CD8-positive, alpha-beta memory T cell (primary cell): ENCODE measurements around the gene DIAPH2. TPM values are rescaled to one million over a fixed set of nuclear protein-coding genes. Genes with fewer than 3 reads are reported as not detected.

ENCODE experiments used
- CTCF ChIA-PET: fragments of 350-600 bp; sonication (Branson Sonifier 250); formaldehyde crosslinking; loops from one replicate; lab custom pipeline; 2021; ENCODE audit warnings: antibody characterized with exemption; lab: Charles Lee
- POLR2A ChIA-PET: fragments of 350-600 bp; sonication (Branson Sonifier 250); formaldehyde crosslinking; loops from one replicate; lab custom pipeline; 2021; ENCODE audit warnings: antibody characterized with exemption; lab: Charles Lee
- DNase-seq, 5 donors: peaks; one replicate each; pipeline versions ENCODE4 v3.0.0 to v3.0.0-alpha.2; 2020 to 2022; ENCODE audit warnings: mixed read lengths in 1 of 5
- H3K27ac ChIP-seq: one replicate; pipeline ENCODE4 v1.7.0; 2013; ENCODE audit warnings: low read depth, mild to moderate bottlenecking, low read length, moderate library complexity
- H3K27me3 ChIP-seq: 2 replicates; pipeline ENCODE4 v1.7.0; 2013; ENCODE audit warnings: low read length, mild to moderate bottlenecking; ENCODE audit not compliant: insufficient read depth, poor library complexity, severe bottlenecking
- H3K36me3 ChIP-seq: 2 replicates; pipeline ENCODE4 v1.7.0; 2013; ENCODE audit warnings: mild to moderate bottlenecking, low read length, moderate library complexity; ENCODE audit not compliant: insufficient read depth
- H3K4me1 ChIP-seq: 2 replicates; pipeline ENCODE4 v1.7.0; 2013; ENCODE audit warnings: mild to moderate bottlenecking, low read length, moderate library complexity; ENCODE audit not compliant: insufficient read depth
- H3K4me3 ChIP-seq: 2 replicates; pipeline ENCODE4 v1.7.0; 2013; ENCODE audit warnings: mild to moderate bottlenecking, low read length
- H3K9me3 ChIP-seq: 2 replicates; pipeline ENCODE4 v1.7.0; 2013; ENCODE audit warnings: mild to moderate bottlenecking, low read length
- H3K27ac Mint-ChIP-seq, 8 donors: one replicate each; pipeline ENCODE4 v1.8.0; 2020 to 2021; ENCODE audit warnings: mixed read lengths in 8 of 8, mild to moderate bottlenecking in 6 of 8, inconsistent platforms in 3 of 8, moderate library complexity in 3 of 8
- H3K27me3 Mint-ChIP-seq, 2 donors: one replicate each; pipeline ENCODE4 v1.8.0; 2020 to 2021; ENCODE audit warnings: mixed read lengths in 2 of 2, mild to moderate bottlenecking in 1 of 2, moderate library complexity in 1 of 2
- H3K36me3 Mint-ChIP-seq, 3 donors: one replicate each; pipeline ENCODE4 v1.8.0; 2020 to 2021; ENCODE audit warnings: mixed read lengths in 3 of 3, inconsistent platforms in 1 of 3, mild to moderate bottlenecking in 1 of 3
- H3K4me1 Mint-ChIP-seq, 3 donors: one replicate each; pipeline ENCODE4 v1.8.0; 2020 to 2021; ENCODE audit warnings: mixed read lengths in 3 of 3, inconsistent platforms in 1 of 3, mild to moderate bottlenecking in 1 of 3
- H3K4me3 Mint-ChIP-seq, 7 donors: one replicate each; pipeline ENCODE4 v1.8.0; 2020 to 2021; ENCODE audit warnings: mixed read lengths in 7 of 7, mild to moderate bottlenecking in 6 of 7, moderate library complexity in 4 of 7, inconsistent platforms in 2 of 7
- H3K9me3 Mint-ChIP-seq, 5 donors: one replicate each; pipeline ENCODE4 v1.8.0; 2020 to 2022; ENCODE audit warnings: mixed read lengths in 5 of 5, mild to moderate bottlenecking in 3 of 5, moderate library complexity in 2 of 5, inconsistent platforms in 1 of 5
- polyA plus RNA-seq: library from polyadenylated mRNA; unstranded; fragments of 300-500 nt; fragmentation: Illumina TruSeq; gene quantifications from one replicate; pipeline ENCODE4 v1.2.3, GENCODE V29; 2021
- total RNA-seq, 2 experiments: library from RNA; stranded (reverse); gene quantifications; one replicate each; pipeline ENCODE4 v1.2.3, GENCODE V29; 2021

Gene DIAPH2
- total and polyA plus RNA-seq, 3 experiments from 2014 or later, result 5.6 to 11.5 (median 6.0) TPM

DNA sequence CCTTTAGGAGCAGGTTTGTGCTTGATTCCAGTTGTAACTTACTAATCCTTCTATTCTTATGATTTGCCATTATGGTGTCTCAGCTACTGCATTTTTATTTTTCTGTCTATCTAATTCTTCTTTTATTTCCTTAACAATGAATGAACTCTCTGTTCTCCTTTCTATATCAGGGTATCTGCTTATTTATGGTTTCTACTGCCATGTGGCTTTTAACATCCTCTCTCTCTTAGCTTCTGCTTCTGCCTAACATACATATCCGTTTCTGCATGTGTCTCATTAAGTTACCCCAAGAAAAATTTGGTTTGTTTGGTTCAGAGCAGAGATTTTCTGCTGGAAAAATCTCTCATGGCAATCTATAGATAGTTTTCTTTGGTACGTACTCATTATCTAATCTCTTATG, 813.5 kb downstream of the DIAPH2 start:
- Mint-ChIP-seq H3K4me3 (no peak overlapping the region), H3K4me1 (no peaks in the 10 kb centered on the region), H3K9me3 (peaks cover 0 to 4% (median 0%) of the 10 kb centered on the region in 5 donors), H3K27ac (no peak overlapping the region), H3K36me3 (peaks cover 0 to 1% (median 0%) of the 10 kb centered on the region in 3 donors), H3K27me3 (no peaks in the 10 kb centered on the region)
- no peak overlapping the region for H3K27ac ChIP-seq
- POLR2A ChIA-PET, result no interaction called here
- no peaks in the 10 kb centered on the region for H3K27me3 ChIP-seq
- DNase-seq, result no peak
- H3K4me3 ChIP-seq, result no peak overlapping the region
- H3K9me3 ChIP-seq, result no peaks in the 10 kb centered on the region
- no peaks in the 10 kb centered on the region for H3K4me1 ChIP-seq
- H3K36me3 ChIP-seq, result no peaks in the 10 kb centered on the region
- CTCF ChIA-PET, result no interaction called here

DNA sequence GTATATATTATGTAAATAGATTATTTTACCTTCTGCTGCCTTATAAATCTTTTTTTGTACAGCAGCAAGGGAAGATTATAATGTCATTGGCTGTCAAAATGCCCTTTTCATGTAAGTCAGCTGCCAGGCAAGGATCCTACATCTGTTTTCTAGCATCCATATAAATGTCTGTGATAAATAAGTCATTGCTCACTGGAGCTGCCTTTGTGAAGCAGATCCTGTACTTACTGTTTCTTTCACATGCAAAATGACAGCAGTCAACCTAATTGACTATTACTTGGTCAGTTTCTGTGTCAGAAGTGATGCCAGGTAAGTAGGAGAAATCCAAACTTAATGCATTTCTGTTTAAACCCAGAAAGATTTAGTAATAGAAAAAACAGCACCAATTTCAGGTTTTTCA, 819.8 kb downstream of the DIAPH2 start:
- ChIA-PET POLR2A (no interaction called here), CTCF (no interaction called here)
- no peaks in the 10 kb centered on the region for H3K36me3 ChIP-seq
- H3K27ac ChIP-seq, result no peak overlapping the region
- H3K4me1 Mint-ChIP-seq, result no peaks in the 10 kb centered on the region
- DNase-seq, result no peak
- no peaks in the 10 kb centered on the region for H3K4me1 ChIP-seq
- no peaks in the 10 kb centered on the region for H3K9me3 ChIP-seq
- no peaks in the 10 kb centered on the region for H3K36me3 Mint-ChIP-seq
- no peaks in the 10 kb centered on the region for H3K27me3 Mint-ChIP-seq
- no peaks in the 10 kb centered on the region for H3K9me3 Mint-ChIP-seq
- no peak overlapping the region for H3K4me3 ChIP-seq
- no peak overlapping the region for H3K4me3 Mint-ChIP-seq
- no peak overlapping the region for H3K27ac Mint-ChIP-seq
- H3K27me3 ChIP-seq, result no peaks in the 10 kb centered on the region

DNA sequence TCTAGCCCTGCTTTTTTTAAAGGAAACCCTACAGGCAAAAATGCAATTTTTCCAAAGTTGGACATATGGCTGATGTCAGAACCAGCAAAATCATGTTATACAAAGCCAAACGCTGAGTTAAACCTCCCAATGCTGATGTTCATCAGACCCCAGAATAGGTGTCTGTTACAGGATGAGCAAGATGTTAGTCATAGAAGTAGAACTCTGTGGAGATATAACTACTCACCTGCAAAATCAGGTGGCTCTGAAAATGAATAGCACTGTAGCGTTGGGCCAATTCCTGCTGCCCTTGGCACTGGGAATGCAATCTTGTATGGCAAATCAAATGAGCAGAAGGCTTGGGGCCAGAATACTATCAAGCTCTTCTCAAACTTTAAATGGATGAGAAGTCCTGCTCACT, 833.1 kb downstream of the DIAPH2 start:
- H3K36me3 Mint-ChIP-seq, result no peaks in the 10 kb centered on the region
- Histone ChIP-seq H3K4me3 (no peak overlapping the region), H3K27ac (no peak overlapping the region), H3K9me3 (no peaks in the 10 kb centered on the region), H3K4me1 (no peaks in the 10 kb centered on the region), H3K27me3 (no peaks in the 10 kb centered on the region), H3K36me3 (no peaks in the 10 kb centered on the region)
- no peak overlapping the region for H3K4me3 Mint-ChIP-seq
- no peaks in the 10 kb centered on the region for H3K9me3 Mint-ChIP-seq
- no peaks in the 10 kb centered on the region for H3K27me3 Mint-ChIP-seq
- ChIA-PET POLR2A (no interaction called here), CTCF (no interaction called here)
- DNase-seq, result no peak
- H3K4me1 Mint-ChIP-seq, result peaks cover 0 to 2% (median 0%) of the 10 kb centered on the region in 3 donors
- H3K27ac Mint-ChIP-seq, result no peak overlapping the region

DNA sequence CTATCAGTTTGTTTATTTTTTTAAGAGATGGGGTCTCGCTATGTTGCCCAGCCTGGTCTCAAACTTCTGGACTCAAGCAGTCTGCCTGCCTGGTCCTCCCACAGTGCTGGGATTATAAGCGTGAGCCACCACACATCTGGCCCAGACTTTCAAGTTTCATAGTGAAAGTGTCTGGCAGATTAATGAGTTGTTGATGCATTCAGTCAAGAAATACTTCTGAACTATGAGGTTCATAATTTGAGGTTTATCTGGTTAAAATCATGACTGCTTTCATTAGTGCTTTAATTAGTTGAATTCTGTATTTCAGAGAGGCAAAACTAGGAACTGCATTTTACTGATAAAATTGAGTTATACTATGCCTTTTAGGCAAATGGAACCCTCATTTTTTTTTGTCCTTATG, 837.7 kb downstream of the DIAPH2 start:
- ChIA-PET CTCF (no interaction called here), POLR2A (no interaction called here)
- H3K4me3 ChIP-seq, result no peak overlapping the region
- H3K36me3 Mint-ChIP-seq, result peaks cover 0 to 12% (median 2%) of the 10 kb centered on the region in 3 donors
- H3K27me3 ChIP-seq, result no peaks in the 10 kb centered on the region
- peaks cover 0 to 1% of the 10 kb centered on the region in 2 donors for H3K27me3 Mint-ChIP-seq
- no peaks in the 10 kb centered on the region for H3K4me1 ChIP-seq
- no peaks in the 10 kb centered on the region for H3K36me3 ChIP-seq
- H3K9me3 Mint-ChIP-seq, result no peaks in the 10 kb centered on the region
- H3K27ac ChIP-seq, result no peak overlapping the region
- no peak for DNase-seq
- H3K4me1 Mint-ChIP-seq, result no peaks in the 10 kb centered on the region
- no peak overlapping the region for H3K27ac Mint-ChIP-seq
- H3K9me3 ChIP-seq, result no peaks in the 10 kb centered on the region
- H3K4me3 Mint-ChIP-seq, result no peak overlapping the region

DNA sequence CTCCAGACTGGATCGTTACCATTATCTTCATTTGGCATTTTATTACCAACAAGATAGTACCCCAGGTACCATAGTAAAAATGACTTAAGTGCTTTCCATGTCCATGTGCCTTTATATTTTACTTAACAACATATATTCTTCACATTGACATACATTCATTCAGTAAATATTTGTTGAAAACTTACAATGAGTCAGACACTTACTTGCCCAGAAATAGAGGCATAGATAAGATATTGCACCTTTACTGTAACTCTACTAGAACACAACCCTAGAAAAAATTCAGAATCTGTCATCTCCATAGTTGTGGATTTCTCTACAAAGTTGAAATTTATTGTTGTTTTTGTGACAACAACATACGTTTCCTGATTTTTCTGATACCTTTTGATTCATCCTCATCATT, 839.7 kb downstream of the DIAPH2 start:
- no peak for DNase-seq
- Mint-ChIP-seq H3K27me3 (peaks cover 0 to 1% of the 10 kb centered on the region in 2 donors), H3K4me3 (no peak overlapping the region), H3K27ac (no peak overlapping the region), H3K9me3 (peaks cover 0 to 10% (median 4%) of the 10 kb centered on the region in 5 donors), H3K36me3 (peaks cover 2 to 18% (median 3%) of the 10 kb centered on the region in 3 donors), H3K4me1 (no peaks in the 10 kb centered on the region)
- Histone ChIP-seq H3K27me3 (no peaks in the 10 kb centered on the region), H3K36me3 (no peaks in the 10 kb centered on the region), H3K4me3 (no peak overlapping the region), H3K4me1 (no peaks in the 10 kb centered on the region), H3K27ac (no peak overlapping the region), H3K9me3 (no peaks in the 10 kb centered on the region)
- CTCF ChIA-PET, result no interaction called here
- POLR2A ChIA-PET, result no interaction called here

DNA sequence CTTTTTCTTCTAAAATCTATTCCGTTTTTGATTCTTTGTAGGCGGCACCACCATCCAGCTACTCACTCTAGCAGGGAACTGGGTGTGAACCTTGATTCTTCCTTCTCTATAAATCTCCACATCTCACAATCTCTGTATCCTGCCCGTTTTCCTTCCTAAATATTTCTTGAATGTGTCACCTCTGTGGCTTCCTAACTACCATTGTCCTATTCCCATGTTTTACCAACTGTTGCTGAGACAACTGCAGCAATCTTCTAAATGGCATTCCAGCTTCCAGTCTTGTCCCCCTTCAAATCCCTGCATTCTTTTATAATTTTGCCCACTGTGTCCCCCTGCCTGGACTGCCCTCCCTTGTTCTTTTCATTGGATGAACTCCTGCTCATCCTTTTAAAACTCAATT, 840.4 kb downstream of the DIAPH2 start:
- Histone ChIP-seq H3K4me1 (no peaks in the 10 kb centered on the region), H3K9me3 (no peaks in the 10 kb centered on the region), H3K27me3 (no peaks in the 10 kb centered on the region), H3K4me3 (no peak overlapping the region), H3K36me3 (no peaks in the 10 kb centered on the region), H3K27ac (no peak overlapping the region)
- no peak for DNase-seq
- H3K4me3 Mint-ChIP-seq, result no peak overlapping the region
- peaks cover 2 to 25% (median 3%) of the 10 kb centered on the region in 3 donors for H3K36me3 Mint-ChIP-seq
- no peaks in the 10 kb centered on the region for H3K4me1 Mint-ChIP-seq
- POLR2A ChIA-PET, result no interaction called here
- peaks cover 2 to 14% (median 10%) of the 10 kb centered on the region in 5 donors for H3K9me3 Mint-ChIP-seq
- peaks cover 0 to 1% of the 10 kb centered on the region in 2 donors for H3K27me3 Mint-ChIP-seq
- no peak overlapping the region for H3K27ac Mint-ChIP-seq
- CTCF ChIA-PET, result no interaction called here

DNA sequence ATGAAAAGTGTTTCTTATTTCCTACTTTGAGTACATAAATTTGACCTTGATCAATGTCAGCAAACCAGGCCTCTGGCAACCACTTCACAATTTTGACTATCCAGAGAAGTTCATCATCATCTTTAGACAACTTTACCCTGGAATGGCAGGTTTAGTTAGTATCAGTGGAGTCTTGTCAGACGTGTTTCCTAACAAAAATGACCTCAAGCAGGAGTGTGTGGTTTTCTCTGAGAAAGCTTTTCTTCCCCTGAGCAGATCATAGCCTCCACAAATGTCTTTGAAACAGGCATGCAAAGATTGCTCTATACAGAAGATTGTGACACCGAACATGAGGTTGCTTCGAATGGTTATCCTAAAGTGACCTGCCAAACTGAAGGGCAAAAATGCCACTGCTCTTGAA, 841.3 kb downstream of the DIAPH2 start:
- H3K36me3 Mint-ChIP-seq, result peaks cover 2 to 32% (median 3%) of the 10 kb centered on the region in 3 donors
- H3K27ac ChIP-seq, result no peak overlapping the region
- no peaks in the 10 kb centered on the region for H3K4me1 Mint-ChIP-seq
- H3K36me3 ChIP-seq, result no peaks in the 10 kb centered on the region
- peaks cover 0 to 1% of the 10 kb centered on the region in 2 donors for H3K27me3 Mint-ChIP-seq
- H3K4me1 ChIP-seq, result no peaks in the 10 kb centered on the region
- no peaks in the 10 kb centered on the region for H3K27me3 ChIP-seq
- no peak for DNase-seq
- peaks cover 9 to 22% (median 17%) of the 10 kb centered on the region in 5 donors for H3K9me3 Mint-ChIP-seq
- no peaks in the 10 kb centered on the region for H3K9me3 ChIP-seq
- ChIA-PET CTCF (no interaction called here), POLR2A (no interaction called here)
- H3K27ac Mint-ChIP-seq, result no peak overlapping the region
- H3K4me3 ChIP-seq, result no peak overlapping the region
- H3K4me3 Mint-ChIP-seq, result no peak overlapping the region

DNA sequence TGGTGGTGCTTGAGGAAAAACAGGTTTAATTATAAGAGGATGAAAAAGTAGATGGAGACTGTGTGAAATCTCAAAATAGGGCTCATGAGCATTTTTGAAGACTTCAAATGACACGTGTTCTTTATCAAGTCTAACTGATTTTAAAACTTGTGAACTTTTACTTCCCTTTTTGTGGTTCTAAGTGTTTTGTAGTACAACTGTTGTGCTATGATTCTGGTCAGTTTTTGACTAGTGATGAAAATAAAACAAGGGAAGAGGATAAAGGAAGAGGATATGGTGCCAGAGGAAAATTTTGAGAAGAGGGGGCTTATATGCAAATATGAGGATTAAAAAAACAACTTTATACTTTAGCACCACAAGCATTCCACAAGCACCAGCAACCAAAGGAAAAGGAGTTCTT, 843.1 kb downstream of the DIAPH2 start:
- ChIA-PET CTCF (no interaction called here), POLR2A (no interaction called here)
- Histone ChIP-seq H3K27me3 (no peaks in the 10 kb centered on the region), H3K4me3 (no peak overlapping the region), H3K9me3 (no peaks in the 10 kb centered on the region), H3K36me3 (no peaks in the 10 kb centered on the region), H3K27ac (no peak overlapping the region), H3K4me1 (no peaks in the 10 kb centered on the region)
- DNase-seq, result no peak
- Mint-ChIP-seq H3K36me3 (peaks cover 2 to 35% (median 3%) of the 10 kb centered on the region in 3 donors), H3K27me3 (peaks cover 0 to 1% of the 10 kb centered on the region in 2 donors), H3K27ac (no peak overlapping the region), H3K4me1 (no peaks in the 10 kb centered on the region), H3K9me3 (peaks cover 9 to 24% (median 20%) of the 10 kb centered on the region in 5 donors), H3K4me3 (no peak overlapping the region)
